Gastroesophageal sphincter (tissue), 3 donors: Measurements from ENCODE around the gene ABCA9.

Source experiments
- CTCF ChIP-seq, 4 experiments: fragments of 200-600 bp in 2 of 4; fragments of 450-650 bp in 2 of 4; sonication (generic) in 1 of 4; IDR thresholded peaks; one replicate each; pipeline ENCODE4 v1.5.1; 2017 to 2019; ENCODE audit warnings: antibody characterized with exemption in 4 of 4, mild to moderate bottlenecking in 2 of 4, moderate library complexity in 2 of 4
- POLR2AphosphoS5 ChIP-seq: sonication (generic); formaldehyde crosslinking; IDR thresholded peaks from one replicate; pipeline ENCODE4 v1.6.1; 2017; ENCODE audit warnings: antibody characterized with exemption

GRCh38 chr17:68954146-68954896, 106.4 kb downstream of the ABCA9 start:
- TF ChIP-seq CTCF (IDR thresholded peaks at IDR 0.05) (no peak), POLR2AphosphoS5 (no peak)
